Endothelial cell (in vitro differentiated cells): Measurements from ENCODE around the gene RSF1. TPM values are rescaled to one million over a fixed set of nuclear protein-coding genes. Genes with fewer than 3 reads are reported as not detected.

ENCODE experiments used
- DNase-seq: peaks from one replicate; pipeline ENCODE4 v3.0.0; 2021; ENCODE audit warnings: low spot score
- H3K27ac Mint-ChIP-seq: one replicate; pipeline ENCODE4 v1.8.0; 2021; ENCODE audit warnings: mixed read lengths, inconsistent platforms; ENCODE audit not compliant: unreplicated experiment
- H3K27me3 Mint-ChIP-seq: one replicate; pipeline ENCODE4 v1.8.0; 2021; ENCODE audit warnings: mild to moderate bottlenecking, moderate library complexity, mixed read lengths, inconsistent platforms; ENCODE audit not compliant: unreplicated experiment
- H3K36me3 Mint-ChIP-seq: one replicate; pipeline ENCODE4 v1.8.0; 2021; ENCODE audit warnings: mild to moderate bottlenecking, low read depth, mixed read lengths, inconsistent platforms; ENCODE audit not compliant: unreplicated experiment
- H3K4me1 Mint-ChIP-seq: one replicate; pipeline ENCODE4 v1.8.0; 2021; ENCODE audit warnings: mild to moderate bottlenecking, mixed read lengths, inconsistent platforms; ENCODE audit not compliant: unreplicated experiment
- H3K4me3 Mint-ChIP-seq: one replicate; pipeline ENCODE4 v1.8.0; 2021; ENCODE audit warnings: mild to moderate bottlenecking, mixed read lengths, inconsistent platforms; ENCODE audit not compliant: unreplicated experiment
- H3K9me3 Mint-ChIP-seq: one replicate; pipeline ENCODE4 v1.8.0; 2021; ENCODE audit warnings: mixed read lengths, inconsistent platforms; ENCODE audit not compliant: unreplicated experiment
- total RNA-seq: library from RNA; stranded (reverse); fragmentation: NEBNext Ultra II Directional; extraction: Animal tissue kit (Norgen Biotek cat#: 25700); gene quantifications from one replicate; pipeline ENCODE4 v1.2.1, GENCODE V29; 2021; ENCODE audit not compliant: unreplicated experiment
- TF ChIP-seq, protein P1 (sequence below): fragments of 200-600 bp; sonication (generic); IDR thresholded peaks from one replicate; pipeline ENCODE4 v1.5.0; 2021; ENCODE audit warnings: antibody characterized with exemption; ENCODE audit not compliant: unreplicated experiment

Gene RSF1
- total RNA-seq, 1 donor from 2014 or later: 73.7 TPM

DNA sequence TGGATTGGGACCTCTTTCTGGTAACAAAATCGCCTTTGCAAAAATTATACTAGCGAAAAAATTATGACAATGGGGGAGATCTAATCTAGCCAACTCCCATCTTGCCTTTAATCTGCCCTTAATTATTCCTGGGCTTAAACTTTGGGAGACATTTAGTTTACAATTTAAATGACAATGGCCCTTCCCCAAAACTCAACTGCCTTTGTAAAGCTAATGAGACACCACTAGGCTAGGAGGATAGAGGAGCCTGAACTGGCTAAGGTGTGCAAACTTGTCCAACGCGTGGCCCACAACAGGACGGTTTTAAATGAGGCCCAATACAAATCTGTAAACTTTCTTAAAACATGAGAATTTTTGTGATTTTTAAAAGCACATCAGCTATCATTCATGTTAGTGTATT is 67.3 kb downstream of the RSF1 start:
- Mint-ChIP-seq H3K9me3 (no peaks in the 10 kb centered on the region), H3K27me3 (peaks cover 1% of the 10 kb centered on the region), H3K4me3 (no peak overlapping the region), H3K27ac (no peak overlapping the region), H3K36me3 (peaks cover 15% of the 10 kb centered on the region), H3K4me1 (peaks cover 10% of the 10 kb centered on the region)
- TF ChIP-seq, protein P1, sequence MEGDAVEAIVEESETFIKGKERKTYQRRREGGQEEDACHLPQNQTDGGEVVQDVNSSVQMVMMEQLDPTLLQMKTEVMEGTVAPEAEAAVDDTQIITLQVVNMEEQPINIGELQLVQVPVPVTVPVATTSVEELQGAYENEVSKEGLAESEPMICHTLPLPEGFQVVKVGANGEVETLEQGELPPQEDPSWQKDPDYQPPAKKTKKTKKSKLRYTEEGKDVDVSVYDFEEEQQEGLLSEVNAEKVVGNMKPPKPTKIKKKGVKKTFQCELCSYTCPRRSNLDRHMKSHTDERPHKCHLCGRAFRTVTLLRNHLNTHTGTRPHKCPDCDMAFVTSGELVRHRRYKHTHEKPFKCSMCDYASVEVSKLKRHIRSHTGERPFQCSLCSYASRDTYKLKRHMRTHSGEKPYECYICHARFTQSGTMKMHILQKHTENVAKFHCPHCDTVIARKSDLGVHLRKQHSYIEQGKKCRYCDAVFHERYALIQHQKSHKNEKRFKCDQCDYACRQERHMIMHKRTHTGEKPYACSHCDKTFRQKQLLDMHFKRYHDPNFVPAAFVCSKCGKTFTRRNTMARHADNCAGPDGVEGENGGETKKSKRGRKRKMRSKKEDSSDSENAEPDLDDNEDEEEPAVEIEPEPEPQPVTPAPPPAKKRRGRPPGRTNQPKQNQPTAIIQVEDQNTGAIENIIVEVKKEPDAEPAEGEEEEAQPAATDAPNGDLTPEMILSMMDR: no peak
- no peak for DNase-seq

DNA sequence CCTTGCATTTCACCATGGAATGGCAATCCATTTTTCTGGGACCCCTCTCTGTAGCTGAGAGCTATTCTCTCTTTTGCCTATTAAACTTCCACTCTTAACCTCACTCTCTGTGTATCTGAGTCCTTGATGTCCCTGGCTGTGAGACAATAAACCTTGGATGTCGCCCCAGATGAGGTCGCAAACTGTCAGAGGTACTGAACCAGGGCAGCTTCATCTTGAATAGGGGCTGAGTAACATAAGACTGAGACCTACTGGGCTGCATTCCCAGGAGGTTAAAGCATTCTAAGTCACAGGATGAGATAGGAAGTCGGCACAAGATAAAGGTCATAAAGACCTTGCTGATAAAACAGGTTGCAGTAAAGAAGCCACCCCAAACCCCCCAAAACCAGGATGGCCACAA is 68.0 kb downstream of the RSF1 start:
- peaks cover 1% of the 10 kb centered on the region for H3K27me3 Mint-ChIP-seq
- no peak for DNase-seq
- H3K4me1 Mint-ChIP-seq: peaks cover 17% of the 10 kb centered on the region
- no peaks in the 10 kb centered on the region for H3K9me3 Mint-ChIP-seq
- H3K4me3 Mint-ChIP-seq: no peak overlapping the region
- peaks cover 16% of the 10 kb centered on the region for H3K36me3 Mint-ChIP-seq
- H3K27ac Mint-ChIP-seq: no peak overlapping the region
- TF ChIP-seq, protein P1: no peak

DNA sequence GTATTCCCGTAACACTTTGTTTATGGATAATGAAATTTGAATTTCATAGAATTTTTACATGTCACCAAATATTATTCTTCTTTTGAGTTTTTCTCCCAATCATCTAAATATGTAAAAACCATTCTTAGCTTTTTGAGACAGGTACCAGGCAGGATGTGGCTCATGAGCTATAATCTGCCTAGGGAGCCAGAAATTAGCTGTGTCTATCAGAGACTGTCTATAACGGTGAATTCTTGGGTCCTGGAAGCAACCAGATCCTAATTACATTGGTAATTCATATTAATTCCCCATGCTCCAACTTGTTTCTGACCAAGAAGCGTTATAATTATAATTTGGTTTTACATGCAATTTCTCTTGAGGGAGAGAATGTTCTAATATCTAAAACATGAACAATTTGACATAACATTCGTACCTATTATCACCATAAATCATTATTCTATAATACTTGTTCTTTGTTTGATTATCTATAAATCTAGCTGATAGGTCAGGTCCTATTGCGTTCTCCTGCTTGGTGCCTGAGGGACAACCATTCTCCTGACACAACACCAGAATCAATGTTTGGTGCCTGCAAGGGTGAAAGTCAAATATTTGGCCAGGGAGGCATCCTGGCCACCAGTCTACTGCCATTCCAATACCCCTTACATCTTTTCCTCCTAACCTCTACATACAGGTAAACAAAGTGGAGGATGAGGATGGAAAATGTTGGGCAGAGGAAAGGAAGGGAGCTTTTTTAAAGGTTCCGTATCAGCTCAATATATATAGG is 69.9 kb downstream of the RSF1 start:
- no peak for DNase-seq
- Mint-ChIP-seq H3K36me3 (peaks cover 17% of the 10 kb centered on the region), H3K9me3 (no peaks in the 10 kb centered on the region), H3K27ac (no peak overlapping the region), H3K4me3 (no peak overlapping the region), H3K27me3 (peaks cover 1% of the 10 kb centered on the region), H3K4me1 (peaks cover 20% of the 10 kb centered on the region)
- TF ChIP-seq, protein P1: no peak

DNA sequence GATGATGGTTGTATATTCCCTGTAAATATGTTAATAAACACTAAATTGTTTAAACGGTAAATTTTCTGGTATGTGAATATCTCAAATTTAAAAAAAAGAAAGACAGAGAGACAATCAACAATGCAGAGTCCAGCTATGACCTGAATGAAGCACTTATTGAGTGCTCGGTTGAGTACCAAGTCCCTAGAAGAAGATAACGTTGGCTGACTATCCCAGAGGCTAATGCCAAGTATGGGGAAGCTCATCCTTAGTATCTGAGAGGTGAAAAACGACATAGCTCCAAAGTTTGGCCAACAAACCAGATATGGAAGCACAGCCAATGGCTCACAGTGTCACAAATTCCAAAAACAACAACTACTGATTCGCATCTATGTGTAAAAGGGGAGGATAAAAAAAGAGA is 71.3 kb downstream of the RSF1 start:
- H3K4me1 Mint-ChIP-seq: peaks cover 18% of the 10 kb centered on the region

DNA sequence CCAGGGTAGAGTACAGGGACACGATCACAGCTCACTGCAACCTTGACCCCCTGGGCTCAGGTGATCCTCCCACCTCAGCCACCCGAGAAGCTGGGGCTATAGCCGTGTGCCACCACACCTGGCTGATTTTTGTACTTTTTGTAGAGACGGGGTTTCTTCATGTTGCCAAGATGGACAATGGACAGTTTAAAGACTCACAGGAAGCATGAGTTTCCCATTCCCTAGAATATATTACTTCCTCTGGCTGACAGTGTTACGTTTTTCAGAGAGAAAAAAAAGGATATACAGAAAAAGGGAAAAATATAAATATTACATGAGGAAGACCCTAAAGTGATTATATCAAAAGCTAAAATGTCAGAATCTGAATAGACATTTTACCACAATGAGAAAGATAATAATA is 72.3 kb downstream of the RSF1 start:
- Mint-ChIP-seq H3K4me3 (no peak overlapping the region), H3K9me3 (no peaks in the 10 kb centered on the region), H3K27ac (no peak overlapping the region), H3K27me3 (peaks cover 1% of the 10 kb centered on the region), H3K4me1 (peaks cover 18% of the 10 kb centered on the region), H3K36me3 (peaks cover 5% of the 10 kb centered on the region)
- TF ChIP-seq, protein P1: no peak
- no peak for DNase-seq

More for the DNA sequence above, 71.3 kb downstream of the RSF1 start:
- Mint-ChIP-seq H3K9me3 (no peaks in the 10 kb centered on the region), H3K27me3 (peaks cover 1% of the 10 kb centered on the region), H3K27ac (no peak overlapping the region), H3K4me3 (no peak overlapping the region), H3K36me3 (peaks cover 12% of the 10 kb centered on the region)
- TF ChIP-seq, protein P1: no peak
- no peak for DNase-seq
